Limb (tissue), 2 donors: ENCODE results near the gene DHX34.
"Not testable (repeated sequence)": the region's sequence is repeated elsewhere in the genome, so short reads cannot be mapped to it uniquely, and the experiment has no call there.

Source experiments
- DNase-seq, 2 donors: peaks; one replicate each; pipeline ENCODE4 v3.0.0-alpha.2; 2016; ENCODE audit errors: extremely low spot score in 2 of 2

The DHX34 gene

GRCh38 chr19:47348819-47349795, at the start of gene DHX34:
DHX34 (plus strand) TSS chr19:47349315; CDS start chr19:47353031, 3,716 bp downstream.
- DNase-seq, result peak; percentile 99

GRCh38 chr19:47300867-47301266, 48.2 kb upstream of the DHX34 start:
- not testable (repeated sequence) for DNase-seq

- DNase-seq, result no peak
Measured at GRCh38 chr19:47302249-47302648, 46.9 kb upstream of the DHX34 start.

- no peak for DNase-seq
Measured at GRCh38 chr19:47303966-47304365, 45.1 kb upstream of the DHX34 start.

- peak; percentile 21 to 59 for DNase-seq
Measured at GRCh38 chr19:47305309-47305751, 43.8 kb upstream of the DHX34 start.

GRCh38 chr19:47306303-47306702, 42.8 kb upstream of the DHX34 start:
- DNase-seq, result no peak

- DNase-seq, result no peak
Measured at GRCh38 chr19:47309038-47309437, 40.1 kb upstream of the DHX34 start.

GRCh38 chr19:47309608-47310007, 39.5 kb upstream of the DHX34 start, which contains the start of gene C5AR1:
C5AR1 (plus strand) TSS chr19:47309861; CDS start chr19:47309896, 35 bp downstream.
- DNase-seq, result no peak

GRCh38 chr19:47310323-47310722, 38.8 kb upstream of the DHX34 start:
- DNase-seq, result no peak

GRCh38 chr19:47310819-47311218, 38.3 kb upstream of the DHX34 start:
- DNase-seq, result peak in 1 of 2 donors; percentile 53

- DNase-seq, result no peak
Measured at GRCh38 chr19:47312366-47313006, 36.6 kb upstream of the DHX34 start.

GRCh38 chr19:47313754-47314295, 35.3 kb upstream of the DHX34 start:
- no peak for DNase-seq

- DNase-seq, result no peak
Measured at GRCh38 chr19:47315125-47315821, 33.8 kb upstream of the DHX34 start.

GRCh38 chr19:47316513-47316912, 32.6 kb upstream of the DHX34 start:
- no peak for DNase-seq

- no peak for DNase-seq
Measured at GRCh38 chr19:47319923-47320871, 28.9 kb upstream of the DHX34 start.

GRCh38 chr19:47321630-47322029, 27.5 kb upstream of the DHX34 start:
- no peak for DNase-seq

- no peak for DNase-seq
Measured at GRCh38 chr19:47322058-47322457, 27.1 kb upstream of the DHX34 start.

- DNase-seq, result no peak
Measured at GRCh38 chr19:47323409-47323808, 25.7 kb upstream of the DHX34 start.

GRCh38 chr19:47323872-47324271, 25.2 kb upstream of the DHX34 start:
- no peak for DNase-seq

- DNase-seq, result no peak
Measured at GRCh38 chr19:47324502-47324901, 24.6 kb upstream of the DHX34 start.
